HG03159 (cell line): ENCODE data around the gene KIAA1958.

Experiments
- ATAC-seq: cut with Tn5 transposase; IDR thresholded peaks from one replicate; pipeline ENCODE4 v1.9.1; 2021; ENCODE audit warnings: mild to moderate bottlenecking, moderate library complexity; ENCODE audit not compliant: unreplicated experiment

KIAA1958 gene

DNA sequence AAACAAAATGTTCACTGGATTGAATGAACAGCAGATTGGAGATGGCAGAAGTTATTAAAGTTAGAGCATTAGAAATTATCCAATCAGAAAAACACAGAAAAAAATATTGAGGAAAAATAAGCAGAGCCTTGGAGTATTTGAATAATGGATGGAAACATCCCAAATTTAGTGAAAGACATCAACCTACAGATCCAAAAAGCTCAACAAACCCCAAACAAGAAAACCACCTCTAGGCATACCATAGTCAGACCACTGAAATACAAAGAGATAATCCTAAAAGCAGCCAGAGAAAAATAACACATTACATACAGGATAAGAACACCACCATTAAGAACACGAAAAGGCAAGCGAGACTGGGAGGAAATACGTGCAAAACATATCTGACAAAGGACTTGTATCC is 226.1 kb downstream of the KIAA1958 start:
- ATAC-seq = no peak

DNA sequence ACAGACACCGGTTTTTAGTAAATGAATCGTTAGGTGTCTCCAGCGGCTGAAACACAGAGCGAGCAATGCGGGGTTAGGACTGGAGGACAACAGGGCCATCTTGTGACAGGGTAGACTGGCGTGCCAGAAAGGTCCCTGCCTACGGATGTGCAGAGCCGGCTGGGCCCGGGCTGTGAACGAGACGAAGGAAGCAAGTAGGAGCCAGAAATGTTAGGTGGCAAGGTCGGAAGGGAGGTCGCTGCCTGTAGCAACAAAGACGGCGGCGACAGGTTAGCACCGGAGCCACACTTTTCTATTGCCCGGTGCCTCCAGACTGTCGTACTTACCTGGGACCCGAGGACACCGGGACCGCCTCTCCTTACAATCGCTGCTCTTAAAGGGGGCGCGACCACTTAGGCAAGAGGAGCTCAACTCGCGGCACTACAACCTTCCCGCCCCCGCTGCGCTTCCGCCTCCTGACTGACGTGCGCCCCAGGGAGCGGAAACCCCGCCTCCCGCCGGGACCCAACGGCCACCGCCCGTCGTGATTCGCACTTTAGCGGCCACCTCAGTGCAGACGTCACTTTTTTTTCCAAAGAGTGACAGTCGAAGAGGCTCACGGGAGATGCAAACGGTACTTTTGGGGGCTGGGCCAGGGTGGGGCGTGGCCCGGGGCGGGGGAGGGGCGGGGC is 231.2 kb downstream of the KIAA1958 start, which contains the start of gene INIP:
TSS of gene INIP (minus strand) at position 457 of the 671 bp plus-strand sequence. CDS start 1,632 bp downstream, outside the sequence.
- peak; percentile 97 for ATAC-seq
